ENCODE results near the gene PRR5L. TPM values are rescaled to one million over a fixed set of nuclear protein-coding genes. Genes with fewer than 3 reads are reported as not detected.

PRR5L gene
- total RNA-seq, 4 donors from 2014 or later: 1.1 to 3.4 (median 1.7) TPM

DNA sequence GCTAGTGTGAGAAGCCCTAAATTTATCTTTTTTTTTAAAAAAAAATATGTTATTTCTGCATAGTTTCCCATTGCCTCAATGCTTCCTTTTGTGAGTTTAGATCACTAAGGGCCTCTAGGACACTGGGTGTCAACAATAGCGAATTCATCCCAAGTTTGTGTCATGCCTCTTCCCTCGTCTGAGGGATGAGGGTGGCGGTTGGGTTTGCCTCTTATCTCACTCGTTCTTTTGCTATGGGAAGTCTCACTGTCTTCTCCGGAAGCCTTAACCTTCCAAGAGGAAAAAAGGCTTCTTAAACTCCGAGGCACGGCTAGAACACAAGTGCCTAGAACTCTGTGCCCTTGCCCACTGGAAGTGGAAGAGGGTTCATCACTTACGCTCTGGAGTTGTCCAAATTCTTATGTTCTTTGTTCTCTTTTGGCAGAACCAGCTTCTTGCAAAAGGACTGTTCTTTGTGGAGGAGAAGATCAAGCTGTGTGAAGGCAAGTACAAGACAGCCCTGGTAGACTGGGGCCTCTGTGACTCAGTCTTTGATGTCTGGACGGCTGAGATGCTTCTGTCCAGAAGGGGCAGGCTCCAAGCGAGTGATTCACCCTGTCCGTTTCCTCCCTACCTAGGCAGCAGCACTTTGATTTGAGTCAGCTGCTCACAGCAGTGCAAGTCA lies 135.5 kb downstream of the PRR5L start:
- no peak for DNase-seq (ENCODE audit: low spot score in 2 of 2)
- TF ChIP-seq POLR2A (IDR thresholded peaks at IDR 0.05): no peak
- TF ChIP-seq, protein P1, sequence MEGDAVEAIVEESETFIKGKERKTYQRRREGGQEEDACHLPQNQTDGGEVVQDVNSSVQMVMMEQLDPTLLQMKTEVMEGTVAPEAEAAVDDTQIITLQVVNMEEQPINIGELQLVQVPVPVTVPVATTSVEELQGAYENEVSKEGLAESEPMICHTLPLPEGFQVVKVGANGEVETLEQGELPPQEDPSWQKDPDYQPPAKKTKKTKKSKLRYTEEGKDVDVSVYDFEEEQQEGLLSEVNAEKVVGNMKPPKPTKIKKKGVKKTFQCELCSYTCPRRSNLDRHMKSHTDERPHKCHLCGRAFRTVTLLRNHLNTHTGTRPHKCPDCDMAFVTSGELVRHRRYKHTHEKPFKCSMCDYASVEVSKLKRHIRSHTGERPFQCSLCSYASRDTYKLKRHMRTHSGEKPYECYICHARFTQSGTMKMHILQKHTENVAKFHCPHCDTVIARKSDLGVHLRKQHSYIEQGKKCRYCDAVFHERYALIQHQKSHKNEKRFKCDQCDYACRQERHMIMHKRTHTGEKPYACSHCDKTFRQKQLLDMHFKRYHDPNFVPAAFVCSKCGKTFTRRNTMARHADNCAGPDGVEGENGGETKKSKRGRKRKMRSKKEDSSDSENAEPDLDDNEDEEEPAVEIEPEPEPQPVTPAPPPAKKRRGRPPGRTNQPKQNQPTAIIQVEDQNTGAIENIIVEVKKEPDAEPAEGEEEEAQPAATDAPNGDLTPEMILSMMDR (IDR thresholded peaks at IDR 0.05): no peak
- no peak overlapping the region for H3K4me3 ChIP-seq (ENCODE audit: low read depth, poor library complexity, severe bottlenecking)
- intact Hi-C loops (cut with DNase I; ENCODE audit: low total_unique reads): no loop called here
- WGBS, 2 donors: 59 to 64% methylated on average over 11 of the region's 11 CpGs

- intact Hi-C loops (cut with DNase I; ENCODE audit: low total_unique reads): no loop called here
- WGBS, 2 donors: 61 to 63% methylated on average over 2 of the region's 2 CpGs
- TF ChIP-seq, protein P1 (IDR thresholded peaks at IDR 0.05): no peak
- no peak for TF ChIP-seq POLR2A (IDR thresholded peaks at IDR 0.05)
- H3K4me3 ChIP-seq (ENCODE audit: low read depth, poor library complexity, severe bottlenecking): no peak overlapping the region
- DNase-seq (ENCODE audit: low spot score in 2 of 2): no peak
Observed at GRCh38 chr11:36432093-36432469, 136.0 kb downstream of the PRR5L start.

GRCh38 chr11:36432738-36433137 lies 136.7 kb downstream of the PRR5L start:
- H3K4me3 ChIP-seq (ENCODE audit: low read depth, poor library complexity, severe bottlenecking): no peak overlapping the region
- intact Hi-C loops (cut with DNase I; ENCODE audit: low total_unique reads): no loop called here
- 91 to 94% methylated on average over 4 of the region's 4 CpGs for WGBS, 2 donors
- DNase-seq (ENCODE audit: low spot score in 2 of 2): no peak
- TF ChIP-seq, protein P1 (IDR thresholded peaks at IDR 0.05): no peak
- TF ChIP-seq POLR2A (IDR thresholded peaks at IDR 0.05): no peak

DNA sequence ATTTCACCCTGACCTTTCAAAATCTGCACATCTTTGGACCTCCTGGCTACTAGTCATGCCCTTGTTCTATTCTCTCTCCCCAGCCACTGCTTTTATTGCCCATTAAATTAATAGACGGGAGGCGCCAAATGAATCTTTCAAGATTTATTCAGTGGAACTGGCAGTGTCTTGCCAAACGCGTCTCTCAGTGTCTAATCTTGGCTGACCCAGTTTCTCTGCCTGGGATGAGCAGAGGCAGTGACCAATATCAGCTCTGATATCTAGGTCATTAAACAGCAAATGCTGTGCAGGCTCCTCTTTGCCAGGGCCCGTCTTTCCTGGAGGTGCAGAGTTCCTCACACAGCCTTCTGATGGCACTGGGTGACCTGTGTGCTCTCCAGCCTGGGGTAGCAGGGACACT lies 140.0 kb downstream of the PRR5L start:
- no peak overlapping the region for H3K4me3 ChIP-seq (ENCODE audit: low read depth, poor library complexity, severe bottlenecking)
- no peak for DNase-seq (ENCODE audit: low spot score in 2 of 2)
- intact Hi-C loops (cut with DNase I; ENCODE audit: low total_unique reads): no loop called here
- 40 to 46% methylated on average over 5 of the region's 5 CpGs for WGBS, 2 donors
- TF ChIP-seq, protein P1 (IDR thresholded peaks at IDR 0.05): no peak
- no peak for TF ChIP-seq POLR2A (IDR thresholded peaks at IDR 0.05)

DNA sequence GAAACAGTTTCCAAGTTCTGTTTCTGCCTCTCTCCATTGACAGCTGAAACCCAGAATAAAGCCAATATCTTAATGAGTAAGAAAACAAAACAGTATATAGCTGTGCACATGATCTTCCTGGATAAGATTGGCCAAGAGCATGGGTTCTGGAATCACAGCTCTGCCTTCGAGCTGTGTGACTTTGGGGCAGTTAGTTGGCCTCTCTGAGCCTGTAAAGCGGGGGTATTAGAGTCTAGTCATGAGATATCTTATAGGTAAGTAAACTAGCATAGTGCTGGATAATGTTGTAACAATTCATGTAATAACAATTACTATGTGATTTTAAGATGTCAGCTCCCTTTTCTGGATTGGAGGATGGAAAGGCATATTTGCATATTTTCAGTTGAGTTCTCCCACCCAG lies 140.5 kb downstream of the PRR5L start:
- TF ChIP-seq, protein P1 (IDR thresholded peaks at IDR 0.05): no peak
- no peak for TF ChIP-seq POLR2A (IDR thresholded peaks at IDR 0.05)
- DNase-seq (ENCODE audit: low spot score in 2 of 2): no peak
- WGBS, 2 donors: 68 to 83% methylated on average over 2 of the region's 2 CpGs
- no peak overlapping the region for H3K4me3 ChIP-seq (ENCODE audit: low read depth, poor library complexity, severe bottlenecking)
- intact Hi-C loops (cut with DNase I; ENCODE audit: low total_unique reads): no loop called here

DNA sequence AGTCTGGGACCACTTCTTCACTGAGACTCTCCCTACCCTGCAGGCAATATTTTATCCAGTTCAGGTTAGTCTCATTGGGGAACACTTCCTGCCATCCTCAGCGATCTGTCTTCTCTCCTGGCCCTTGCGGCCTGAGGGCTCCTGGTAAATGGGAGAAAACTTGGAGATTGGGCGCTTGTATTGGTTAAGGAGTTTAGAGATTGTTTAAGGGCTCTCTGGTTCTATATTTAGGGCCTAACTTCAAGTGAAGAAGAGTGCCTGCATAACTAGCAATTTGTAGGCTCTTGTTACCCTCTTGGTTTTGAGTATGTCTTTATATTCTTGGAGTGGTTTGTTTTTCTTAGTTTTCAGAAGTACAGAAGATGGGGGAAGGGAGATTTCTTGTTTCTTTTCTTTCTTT lies 141.3 kb downstream of the PRR5L start:
- H3K4me3 ChIP-seq (ENCODE audit: low read depth, poor library complexity, severe bottlenecking): no peak overlapping the region
- TF ChIP-seq, protein P1 (IDR thresholded peaks at IDR 0.05): no peak
- no peak for TF ChIP-seq POLR2A (IDR thresholded peaks at IDR 0.05)
- DNase-seq (ENCODE audit: low spot score in 2 of 2): no peak
- WGBS, 2 donors: 86 to 87% methylated on average over 3 of the region's 3 CpGs
- intact Hi-C loops (cut with DNase I; ENCODE audit: low total_unique reads): no loop called here
